K562 (cell line): ENCODE measurements around the gene FAM89B. TPM values are rescaled to one million over a fixed set of nuclear protein-coding genes. Genes with fewer than 3 reads are reported as not detected.

Experiments
- ATAC-seq: fragments of 200-7000 bp; cut with Tn5 transposase; 3 replicates; pipeline ENCODE4 v1.9.1; 2020; ENCODE audit warnings: moderate library complexity
- BruUV-seq: library from RNA; stranded (reverse); fragments of 400-500 nt; replicated peaks from 2 replicates; lab custom pipeline; 2021; lab: Mats Ljungman, UMichigan
- CTCF ChIA-PET: fragments of 300-600 bp; formaldehyde crosslinking; extraction: SDS; loops from one replicate; lab custom pipeline; 2021; ENCODE audit warnings: low intra/inter-chr PET ratio; lab: Yijun Ruan, JAX
- POLR2A ChIA-PET: fragments of 300-600, 350-650 bp; sonication (Branson Sonifier 250); formaldehyde crosslinking; extraction: SDS; loops from one replicate; lab custom pipeline; 2021; ENCODE audit warnings: antibody characterized with exemption, inconsistent platforms; lab: Yijun Ruan, JAX
- DNase-seq, 4 experiments: peaks; one replicate each; pipeline versions ENCODE4 v3.0.0 to v3.0.0-alpha.2; 2011 to 2018; ENCODE audit warnings: low spot score in 3 of 4, mixed read lengths in 3 of 4; ENCODE audit errors: extremely low read depth in 1 of 4
- FAIRE-seq: peaks from 2 replicates; lab custom pipeline; 2011; peaks lifted over from hg19 to GRCh38; lab: Jason Lieb, UNC
- H2AFZ ChIP-seq: 2 replicates; pipeline ENCODE4 v1.6.0; 2011; ENCODE audit warnings: low read depth, low read length, control low read depth, inconsistent platforms
- H3K27ac ChIP-seq: fragments of 200-600 bp; 3 replicates; pipeline ENCODE4 v1.8.0; 2011; ENCODE audit warnings: low read depth, mild to moderate bottlenecking, control low read depth, inconsistent platforms, low read length, moderate library complexity, mixed read lengths; ENCODE audit errors: extremely low read depth
- H3K27me3 ChIP-seq, 2 experiments: fragments of 300-600 bp in 1 of 2; 2 replicates in 1 of 2; 3 replicates in 1 of 2; pipeline versions ENCODE4 v1.6.0 to v1.8.0; 2011; ENCODE audit warnings: inconsistent platforms in 2 of 2, low read length in 2 of 2, mild to moderate bottlenecking in 1 of 2, mixed read lengths in 1 of 2, moderate library complexity in 1 of 2; ENCODE audit not compliant: control insufficient read depth in 2 of 2, insufficient read depth in 2 of 2
- H3K36me3 ChIP-seq: fragments of 300-600 bp; 3 replicates; pipeline ENCODE4 v1.8.0; 2011; ENCODE audit warnings: mild to moderate bottlenecking, low read length, inconsistent platforms; ENCODE audit not compliant: control insufficient read depth, insufficient read depth
- H3K4me1 ChIP-seq, 2 experiments: fragments of 200-600 bp in 1 of 2; replicated peaks in 1 of 2; 2 replicates in 1 of 2; 3 replicates in 1 of 2; pipeline versions ENCODE4 v1.5.1 to v1.8.0; 2011; ENCODE audit warnings: inconsistent platforms in 2 of 2, low read length in 2 of 2, mild to moderate bottlenecking in 1 of 2, mixed read lengths in 1 of 2, moderate library complexity in 1 of 2; ENCODE audit not compliant: control insufficient read depth in 2 of 2, insufficient read depth in 2 of 2
- H3K4me2 ChIP-seq: 2 replicates; pipeline ENCODE4 v1.6.1; 2011; ENCODE audit warnings: low read length, control low read depth, inconsistent platforms, mixed read lengths; ENCODE audit not compliant: insufficient read depth
- H3K4me3 ChIP-seq: fragments of 200-600 bp; sonication (generic), shearing (Covaris generic); 2 replicates; pipeline ENCODE4 v1.5.1; 2016; ENCODE audit warnings: control low read depth, inconsistent platforms
- H3K79me2 ChIP-seq: fragments of 200-600 bp; 3 replicates; pipeline ENCODE4 v1.8.0; 2011; ENCODE audit warnings: low read length, inconsistent platforms; ENCODE audit not compliant: control insufficient read depth, insufficient read depth
- H3K9ac ChIP-seq, 2 experiments: 2 replicates each; pipeline versions ENCODE4 v1.6.0 to v1.6.1; 2011; ENCODE audit warnings: low read depth in 2 of 2, low read length in 2 of 2, control low read depth in 1 of 2, inconsistent platforms in 1 of 2, mild to moderate bottlenecking in 1 of 2, mixed read lengths in 1 of 2; ENCODE audit not compliant: insufficient read depth in 1 of 2
- H3K9me1 ChIP-seq: one replicate; pipeline ENCODE4 v1.6.0; 2011; ENCODE audit warnings: inconsistent platforms, mild to moderate bottlenecking, low read length, moderate library complexity; ENCODE audit not compliant: control insufficient read depth, insufficient read depth
- H3K9me3 ChIP-seq: replicated peaks from 2 replicates; pipeline ENCODE4 v1.5.1; 2011; ENCODE audit warnings: low read depth, low read length, inconsistent platforms; ENCODE audit not compliant: control insufficient read depth, insufficient read depth
- H4K20me1 ChIP-seq: replicated peaks from 2 replicates; pipeline ENCODE4 v1.6.1; 2011; ENCODE audit warnings: low read length, inconsistent platforms, mixed read lengths; ENCODE audit not compliant: control insufficient read depth, insufficient read depth
- ZKSCAN3 ChIP-seq: fragments of 250-450 bp; sonication (Bioruptor Pico); IDR thresholded peaks from 2 replicates; pipeline ENCODE4 v1.4.0; 2020
- WGBS: fragments of 100-300 bp; shearing (Covaris generic); methylation state at CpG from one replicate; pipeline ENCODE4 v1.1.6; 2016; ENCODE audit warnings: low coverage, mixed read lengths; ENCODE audit not compliant: insufficient coverage; ENCODE audit errors: missing lambda C conversion rate; 5-methylcytosine and 5-hydroxymethylcytosine counted together
- in situ Hi-C: fragments of 300-500 bp; cut with MboI; formaldehyde crosslinking; loops from 4 replicates; pipeline ENCODE4 v1.15.0; 2018; ENCODE audit warnings: inconsistent platforms, mixed read lengths
- intact Hi-C: fragments of 100-400 bp; cut with micrococcal nuclease; formaldehyde crosslinking; loops from 2 replicates; pipeline ENCODE4 v1.14.2; 2022
- polyA plus RNA-seq, 8 experiments: library from polyadenylated mRNA; depleted of rRNA in 4 of 8; stranded (reverse) in 5 of 8; unstranded in 3 of 8; fragments of >200 nt; fragmentation: Nextera tagmentation in 2 of 8; fragmentation: Illumina TruSeq in 1 of 8; extraction: Ambion mirVana in 2 of 8; extraction: Trizol in 1 of 8; gene quantifications; 2 replicates each; pipeline versions ENCODE4 v1.2.1 to v1.2.3, GENCODE V29; 2011 to 2014; ENCODE audit warnings: inconsistent platforms in 1 of 8, missing spikeins in 1 of 8
- total RNA-seq, 7 experiments: library from RNA; depleted of rRNA in 6 of 7; stranded (reverse); fragments of >200 nt in 6 of 7; fragmentation: Illumina TruSeq in 2 of 7; extraction: Trizol in 2 of 7; gene quantifications; 2 replicates each; pipeline versions ENCODE4 v1.2.1 to v1.2.3, GENCODE V29; 2011 to 2021; ENCODE audit warnings: low replicate concordance in 1 of 7
- TF ChIP-seq, protein P1 (sequence below): sonication (generic); formaldehyde crosslinking; IDR thresholded peaks from 2 replicates; pipeline ENCODE4 v1.8.0; 2022; ENCODE audit warnings: mild to moderate bottlenecking, missing genetic modification reagents

FAM89B gene
- total and polyA plus RNA-seq, 9 of the 15 experiments (the other 6 are each of a cell fraction or from before 2014, with no cell fraction given), result 0.32 to 27.6 (median 11.9) TPM

GRCh38 chr11:65586676-65587075 is 14.3 kb downstream of the FAM89B start:
- BruUV-seq, result no TSS peak
- CTCF ChIA-PET, result interaction anchor here (0.7 kb wide), 1 partner anchor 265 kb away, joined by 3 read pairs; no protein-coding TSS in a partner anchor
- no peak overlapping the region for H3K27ac ChIP-seq

More at GRCh38 chr11:65586676-65587075, 14.3 kb downstream of the FAM89B start:
- Histone ChIP-seq H3K79me2 (peaks cover 3% of the 10 kb centered on the region; the same call in 1 of the 3 replicates), H4K20me1 (0 out of 2 replicates have a peak, but pooled peaks cover 4% of the 10 kb centered on the region), H3K4me3 (no peak overlapping the region), H3K4me1 (peaks cover 16 to 59% of the 10 kb centered on the region in 2 experiments), H3K27me3 (no peaks in the 10 kb centered on the region), H3K36me3 (peaks cover 65% of the 10 kb centered on the region; the same call in 2 of the 3 replicates), H3K9me1 (peaks cover 4% of the 10 kb centered on the region), H3K4me2 (no peak overlapping the region), H3K9ac (peak overlapping the region in 1 of 2 experiments; percentile 50; a peak in 1 of 4 replicates), H2AFZ (no peak overlapping the region), H3K9me3 (no peaks in the 10 kb centered on the region)
- DNase-seq (no peak), FAIRE-seq (no peak), ATAC-seq (no peak)
- in situ Hi-C loops, result no loop called here
- POLR2A ChIA-PET, result interaction anchor here (0.6 to 2.4 kb wide), 9 partner anchors 9 to 304 kb away, joined by 3 to 11 read pairs (median 5); partner anchors contain the start of genes FAM89B, KCNK7, NEAT1 and ZNRD2
- intact Hi-C loops, result loop anchor here (5.0 kb wide), 1 partner anchor 44 kb away; no protein-coding TSS in a partner anchor
- no peak for TF ChIP-seq ZKSCAN3 (CRISPR knock-in tag)
- TF ChIP-seq, protein P1, sequence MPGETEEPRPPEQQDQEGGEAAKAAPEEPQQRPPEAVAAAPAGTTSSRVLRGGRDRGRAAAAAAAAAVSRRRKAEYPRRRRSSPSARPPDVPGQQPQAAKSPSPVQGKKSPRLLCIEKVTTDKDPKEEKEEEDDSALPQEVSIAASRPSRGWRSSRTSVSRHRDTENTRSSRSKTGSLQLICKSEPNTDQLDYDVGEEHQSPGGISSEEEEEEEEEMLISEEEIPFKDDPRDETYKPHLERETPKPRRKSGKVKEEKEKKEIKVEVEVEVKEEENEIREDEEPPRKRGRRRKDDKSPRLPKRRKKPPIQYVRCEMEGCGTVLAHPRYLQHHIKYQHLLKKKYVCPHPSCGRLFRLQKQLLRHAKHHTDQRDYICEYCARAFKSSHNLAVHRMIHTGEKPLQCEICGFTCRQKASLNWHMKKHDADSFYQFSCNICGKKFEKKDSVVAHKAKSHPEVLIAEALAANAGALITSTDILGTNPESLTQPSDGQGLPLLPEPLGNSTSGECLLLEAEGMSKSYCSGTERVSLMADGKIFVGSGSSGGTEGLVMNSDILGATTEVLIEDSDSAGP, result peak; percentile 86
- 88% methylated on average over 2 of the region's 2 CpGs for WGBS
